Measurements from ENCODE around the gene DHX36.

DHX36 gene

GRCh38 chr3:154349223-154349622 lies 24.9 kb upstream of the DHX36 start:
- ChIA-PET POLR2A (no interaction called here), CTCF (no interaction called here)
- no peak for DNase-seq (ENCODE audit: extremely low spot score)
- TF ChIP-seq ZNF384 (IDR thresholded peaks at IDR 0.05) (no peak), CTBP1 (IDR thresholded peaks at IDR 0.05; ENCODE audit: borderline replicate concordance) (no peak), PKNOX1 (IDR thresholded peaks at IDR 0.05) (no peak), SUZ12 (IDR thresholded peaks at IDR 0.05) (no peak), NFRKB (IDR thresholded peaks at IDR 0.05) (no peak), FOXM1 (IDR thresholded peaks at IDR 0.05; ENCODE audit: borderline replicate concordance) (no peak), FOXK2 (IDR thresholded peaks at IDR 0.05) (no peak), TARDBP (IDR thresholded peaks at IDR 0.05) (no peak), HDGF (IDR thresholded peaks at IDR 0.05; ENCODE audit: borderline replicate concordance) (no peak), LEF1 (IDR thresholded peaks at IDR 0.05; ENCODE audit: borderline replicate concordance) (no peak), ELF4 (IDR thresholded peaks at IDR 0.05) (no peak), FOXA1 (IDR thresholded peaks at IDR 0.05) (no peak), L3MBTL2 (conservative IDR thresholded peaks at IDR 0.05) (no peak), BHLHE40 (IDR thresholded peaks at IDR 0.05; ENCODE audit: borderline replicate concordance) (no peak), SP1 (IDR thresholded peaks at IDR 0.05) (no peak), ARNT (IDR thresholded peaks at IDR 0.05) (no peak)

- ChIA-PET CTCF (no interaction called here), POLR2A (no interaction called here)
- TF ChIP-seq SP1 (IDR thresholded peaks at IDR 0.05), result no peak
- TF ChIP-seq CTBP1 (IDR thresholded peaks at IDR 0.05; ENCODE audit: borderline replicate concordance), result no peak
- TF ChIP-seq BHLHE40 (IDR thresholded peaks at IDR 0.05; ENCODE audit: borderline replicate concordance), result no peak
- TF ChIP-seq PKNOX1 (IDR thresholded peaks at IDR 0.05), result no peak
- no peak for TF ChIP-seq FOXM1 (IDR thresholded peaks at IDR 0.05; ENCODE audit: borderline replicate concordance)
- no peak for TF ChIP-seq LEF1 (IDR thresholded peaks at IDR 0.05; ENCODE audit: borderline replicate concordance)
- no peak for TF ChIP-seq ZNF384 (IDR thresholded peaks at IDR 0.05)
- no peak for TF ChIP-seq FOXK2 (IDR thresholded peaks at IDR 0.05)
- no peak for TF ChIP-seq ELF4 (IDR thresholded peaks at IDR 0.05)
- no peak for TF ChIP-seq HDGF (IDR thresholded peaks at IDR 0.05; ENCODE audit: borderline replicate concordance)
- no peak for TF ChIP-seq TARDBP (IDR thresholded peaks at IDR 0.05)
- no peak for TF ChIP-seq L3MBTL2 (conservative IDR thresholded peaks at IDR 0.05)
- TF ChIP-seq SUZ12 (IDR thresholded peaks at IDR 0.05), result no peak
- no peak for TF ChIP-seq NFRKB (IDR thresholded peaks at IDR 0.05)
- no peak for DNase-seq (ENCODE audit: extremely low spot score)
These were observed 21.3 kb upstream of the DHX36 start for GRCh38 chr3:154345422-154346122.

GRCh38 chr3:154338570-154338969 lies 14.3 kb upstream of the DHX36 start:
- CTCF ChIA-PET, result no interaction called here
- POLR2A ChIA-PET, result no interaction called here
- no peak for DNase-seq (ENCODE audit: extremely low spot score)
- TF ChIP-seq TARDBP (IDR thresholded peaks at IDR 0.05), result no peak
- no peak for TF ChIP-seq ZNF384 (IDR thresholded peaks at IDR 0.05)
- TF ChIP-seq CTBP1 (IDR thresholded peaks at IDR 0.05; ENCODE audit: borderline replicate concordance), result no peak
- no peak for TF ChIP-seq FOXM1 (IDR thresholded peaks at IDR 0.05; ENCODE audit: borderline replicate concordance)
- no peak for TF ChIP-seq NFRKB (IDR thresholded peaks at IDR 0.05)
- TF ChIP-seq ELF4 (IDR thresholded peaks at IDR 0.05), result no peak
- no peak for TF ChIP-seq BHLHE40 (IDR thresholded peaks at IDR 0.05; ENCODE audit: borderline replicate concordance)
- no peak for TF ChIP-seq SP1 (IDR thresholded peaks at IDR 0.05)
- TF ChIP-seq L3MBTL2 (conservative IDR thresholded peaks at IDR 0.05), result no peak
- no peak for TF ChIP-seq HDGF (IDR thresholded peaks at IDR 0.05; ENCODE audit: borderline replicate concordance)

GRCh38 chr3:154338008-154338407 lies 13.7 kb upstream of the DHX36 start:
- DNase-seq (ENCODE audit: extremely low spot score), result no peak

GRCh38 chr3:154334973-154335420 lies 10.7 kb upstream of the DHX36 start:
- DNase-seq (ENCODE audit: extremely low spot score), result peak; percentile 11
- TF ChIP-seq LEF1 (IDR thresholded peaks at IDR 0.05; ENCODE audit: borderline replicate concordance), result no peak
- peak; percentile 71 for TF ChIP-seq PKNOX1 (IDR thresholded peaks at IDR 0.05)
- ChIA-PET CTCF (no interaction called here), POLR2A (no interaction called here)

More at GRCh38 chr3:154338008-154338407, 13.7 kb upstream of the DHX36 start:
- TF ChIP-seq FOXK2 (IDR thresholded peaks at IDR 0.05) (no peak), FOXA1 (IDR thresholded peaks at IDR 0.05) (no peak), PKNOX1 (IDR thresholded peaks at IDR 0.05) (no peak), ZNF384 (IDR thresholded peaks at IDR 0.05) (no peak), NFRKB (IDR thresholded peaks at IDR 0.05) (no peak), TARDBP (IDR thresholded peaks at IDR 0.05) (no peak), FOXM1 (IDR thresholded peaks at IDR 0.05; ENCODE audit: borderline replicate concordance) (no peak), ARNT (IDR thresholded peaks at IDR 0.05) (no peak), CTBP1 (IDR thresholded peaks at IDR 0.05; ENCODE audit: borderline replicate concordance) (no peak), L3MBTL2 (conservative IDR thresholded peaks at IDR 0.05) (no peak), SP1 (IDR thresholded peaks at IDR 0.05) (no peak), LEF1 (IDR thresholded peaks at IDR 0.05; ENCODE audit: borderline replicate concordance) (no peak), ELF4 (IDR thresholded peaks at IDR 0.05) (no peak), BHLHE40 (IDR thresholded peaks at IDR 0.05; ENCODE audit: borderline replicate concordance) (no peak), SUZ12 (IDR thresholded peaks at IDR 0.05) (no peak)
- ChIA-PET CTCF (no interaction called here), POLR2A (no interaction called here)

Measured in HEK293T (cell line).